Activated T-cell treated with anti-CD3 and anti-CD28 coated beads, Interleukin-2, amount 50 U/mL, for 4 hours (primary cell): ENCODE data around the gene CD6. TPM values are rescaled to one million over a fixed set of nuclear protein-coding genes. Genes with fewer than 3 reads are reported as not detected.

ENCODE experiments used
- ATAC-seq, 2 donors: fragments of 200-7000 bp; cut with Tn5 transposase; one replicate each; pipeline ENCODE4 v1.10.0; 2021
- DNase-seq: peaks from one replicate; pipeline ENCODE4 v3.0.0-alpha.2; 2020
- H3K27me3 Mint-ChIP-seq: one replicate; pipeline ENCODE4 v1.8.0; 2021; ENCODE audit warnings: low read depth, mixed read lengths
- H3K36me3 Mint-ChIP-seq: one replicate; pipeline ENCODE4 v1.8.0; 2022; ENCODE audit warnings: mixed read lengths; ENCODE audit not compliant: insufficient read depth
- H3K4me1 Mint-ChIP-seq: one replicate; pipeline ENCODE4 v1.8.0; 2021; ENCODE audit warnings: low read depth, mixed read lengths
- H3K4me3 Mint-ChIP-seq: one replicate; pipeline ENCODE4 v1.8.0; 2021; ENCODE audit warnings: mild to moderate bottlenecking, moderate library complexity, mixed read lengths
- H3K9me3 Mint-ChIP-seq: one replicate; pipeline ENCODE4 v1.8.0; 2021; ENCODE audit warnings: mixed read lengths
- total RNA-seq, 3 donors: library from RNA; stranded (reverse); gene quantifications; one replicate each; pipeline ENCODE4 v1.2.1, GENCODE V29; 2021

The CD6 gene
- total RNA-seq, 3 donors from 2014 or later, result 638 to 711 (median 642) TPM

GRCh38 chr11:60977836-60978235 is 6.4 kb downstream of the CD6 start:
- H3K27me3 Mint-ChIP-seq, result no peaks in the 10 kb centered on the region
- H3K4me3 Mint-ChIP-seq, result peak overlapping the region; percentile 96
- ATAC-seq (no peak), DNase-seq (no peak)
- H3K9me3 Mint-ChIP-seq, result no peaks in the 10 kb centered on the region
- peaks cover 70% of the 10 kb centered on the region for H3K4me1 Mint-ChIP-seq
- H3K36me3 Mint-ChIP-seq, result peaks cover 58% of the 10 kb centered on the region

- Mint-ChIP-seq H3K4me3 (peak overlapping the region; percentile 96), H3K36me3 (peaks cover 60% of the 10 kb centered on the region), H3K27me3 (no peaks in the 10 kb centered on the region), H3K9me3 (no peaks in the 10 kb centered on the region), H3K4me1 (peaks cover 79% of the 10 kb centered on the region)
- ATAC-seq (peak; percentile 77 to 79), DNase-seq (peak; percentile 52)
These were observed 7.3 kb downstream of the CD6 start for GRCh38 chr11:60978546-60979380.

GRCh38 chr11:60981515-60981914 is 10.0 kb downstream of the CD6 start:
- peaks cover 55% of the 10 kb centered on the region for H3K36me3 Mint-ChIP-seq
- peak overlapping the region; percentile 62 for H3K4me3 Mint-ChIP-seq
- DNase-seq, result no peak
- ATAC-seq, result no peak
- no peaks in the 10 kb centered on the region for H3K27me3 Mint-ChIP-seq
- peaks cover 86% of the 10 kb centered on the region for H3K4me1 Mint-ChIP-seq
- H3K9me3 Mint-ChIP-seq, result no peaks in the 10 kb centered on the region

GRCh38 chr11:60982184-60982583 is 10.7 kb downstream of the CD6 start:
- no peak for ATAC-seq

GRCh38 chr11:60984149-60984548 is 12.7 kb downstream of the CD6 start:
- Mint-ChIP-seq H3K4me1 (peaks cover 86% of the 10 kb centered on the region), H3K36me3 (peaks cover 43% of the 10 kb centered on the region), H3K27me3 (no peaks in the 10 kb centered on the region), H3K4me3 (peak overlapping the region; percentile 79), H3K9me3 (no peaks in the 10 kb centered on the region)
- no peak for DNase-seq
- no peak for ATAC-seq

More at GRCh38 chr11:60982184-60982583, 10.7 kb downstream of the CD6 start:
- H3K4me3 Mint-ChIP-seq, result peak overlapping the region; percentile 79
- no peaks in the 10 kb centered on the region for H3K27me3 Mint-ChIP-seq
- no peak for DNase-seq
- H3K36me3 Mint-ChIP-seq, result peaks cover 50% of the 10 kb centered on the region
- peaks cover 86% of the 10 kb centered on the region for H3K4me1 Mint-ChIP-seq
- H3K9me3 Mint-ChIP-seq, result no peaks in the 10 kb centered on the region

GRCh38 chr11:60984636-60985035 is 13.2 kb downstream of the CD6 start:
- DNase-seq, result no peak
- Mint-ChIP-seq H3K4me3 (peak overlapping the region; percentile 79), H3K4me1 (peaks cover 90% of the 10 kb centered on the region), H3K36me3 (peaks cover 47% of the 10 kb centered on the region), H3K9me3 (no peaks in the 10 kb centered on the region), H3K27me3 (no peaks in the 10 kb centered on the region)
- ATAC-seq, result no peak

- H3K4me3 Mint-ChIP-seq, result peak overlapping the region; percentile 79
These were observed 14.0 kb downstream of the CD6 start for GRCh38 chr11:60985501-60985900.

GRCh38 chr11:60985991-60986915 is 14.8 kb downstream of the CD6 start:
- ATAC-seq (peak; percentile 80 to 82), DNase-seq (peak; percentile 91)
- Mint-ChIP-seq H3K4me1 (peaks cover 88% of the 10 kb centered on the region), H3K9me3 (no peaks in the 10 kb centered on the region), H3K4me3 (peak overlapping the region; percentile 79), H3K36me3 (peaks cover 52% of the 10 kb centered on the region), H3K27me3 (no peaks in the 10 kb centered on the region)

More at GRCh38 chr11:60985501-60985900, 14.0 kb downstream of the CD6 start:
- H3K27me3 Mint-ChIP-seq, result no peaks in the 10 kb centered on the region
- H3K4me1 Mint-ChIP-seq, result peaks cover 88% of the 10 kb centered on the region
- DNase-seq (no peak), ATAC-seq (no peak)
- no peaks in the 10 kb centered on the region for H3K9me3 Mint-ChIP-seq
- H3K36me3 Mint-ChIP-seq, result peaks cover 50% of the 10 kb centered on the region

- Mint-ChIP-seq H3K9me3 (no peaks in the 10 kb centered on the region), H3K27me3 (no peaks in the 10 kb centered on the region), H3K4me3 (peak overlapping the region; percentile 79), H3K36me3 (peaks cover 52% of the 10 kb centered on the region), H3K4me1 (peaks cover 82% of the 10 kb centered on the region)
- DNase-seq (peak; percentile 54), ATAC-seq (peak; percentile 35 to 39)
These were observed 16.2 kb downstream of the CD6 start for GRCh38 chr11:60987577-60988277.

- Mint-ChIP-seq H3K36me3 (peaks cover 53% of the 10 kb centered on the region), H3K4me3 (peak overlapping the region; percentile 79), H3K9me3 (no peaks in the 10 kb centered on the region), H3K27me3 (no peaks in the 10 kb centered on the region), H3K4me1 (peaks cover 82% of the 10 kb centered on the region)
- no peak for ATAC-seq
- DNase-seq, result no peak
These were observed 17.2 kb downstream of the CD6 start for GRCh38 chr11:60988658-60989057.

GRCh38 chr11:60989093-60989650 is 17.7 kb downstream of the CD6 start:
- no peak for ATAC-seq

GRCh38 chr11:60991457-60991856 is 20.0 kb downstream of the CD6 start:
- Mint-ChIP-seq H3K27me3 (no peaks in the 10 kb centered on the region), H3K4me1 (peaks cover 85% of the 10 kb centered on the region), H3K4me3 (peak overlapping the region; percentile 31), H3K9me3 (no peaks in the 10 kb centered on the region), H3K36me3 (peaks cover 56% of the 10 kb centered on the region)
- DNase-seq, result no peak
- ATAC-seq, result no peak

More at GRCh38 chr11:60989093-60989650, 17.7 kb downstream of the CD6 start:
- DNase-seq, result no peak
- Mint-ChIP-seq H3K4me3 (peak overlapping the region; percentile 79), H3K4me1 (peaks cover 82% of the 10 kb centered on the region), H3K27me3 (no peaks in the 10 kb centered on the region), H3K36me3 (peaks cover 51% of the 10 kb centered on the region), H3K9me3 (no peaks in the 10 kb centered on the region)

GRCh38 chr11:60992842-60993409 is 21.4 kb downstream of the CD6 start:
- no peak for DNase-seq
- Mint-ChIP-seq H3K4me3 (peak overlapping the region; percentile 70), H3K4me1 (peaks cover 76% of the 10 kb centered on the region), H3K9me3 (no peaks in the 10 kb centered on the region), H3K36me3 (peaks cover 52% of the 10 kb centered on the region), H3K27me3 (no peaks in the 10 kb centered on the region)
- no peak for ATAC-seq
